Endothelial cell of umbilical vein (primary cell): ENCODE measurements around the gene CLNK.

Source experiments
- CTCF ChIP-seq, 2 donors: IDR thresholded peaks; 1 replicate in 1 of 2; 2 replicates in 1 of 2; pipeline ENCODE4 v1.5.1; 2011; ENCODE audit warnings: low read length in 2 of 2, mild to moderate bottlenecking in 2 of 2, moderate library complexity in 2 of 2, control low read depth in 1 of 2, inconsistent platforms in 1 of 2, low read depth in 1 of 2; ENCODE audit not compliant: insufficient read depth in 1 of 2; ENCODE audit errors: extremely low read depth in 1 of 2
- FOS ChIP-seq: IDR thresholded peaks from 2 replicates; pipeline ENCODE4 v1.6.1; 2011; ENCODE audit warnings: mild to moderate bottlenecking, low read length, moderate library complexity, borderline replicate concordance; ENCODE audit not compliant: insufficient read depth
- JUN ChIP-seq: IDR thresholded peaks from 2 replicates; pipeline ENCODE4 v1.6.1; 2011; ENCODE audit warnings: borderline replicate concordance, low read depth; ENCODE audit not compliant: insufficient read length, insufficient read depth
- MAX ChIP-seq: IDR thresholded peaks from 2 replicates; pipeline ENCODE4 v1.6.1; 2011; ENCODE audit not compliant: insufficient read depth, insufficient read length
- POLR2AphosphoS5 ChIP-seq: IDR thresholded peaks from 2 replicates; pipeline ENCODE4 v1.6.1; 2012; ENCODE audit warnings: low read depth, mild to moderate bottlenecking, control low read depth, low read length, moderate library complexity; ENCODE audit not compliant: insufficient read depth

GRCh38 chr4:10437735-10438134 lies 246.8 kb downstream of the CLNK start:
- TF ChIP-seq JUN (no peak), CTCF (IDR thresholded peaks at IDR 0.05; ENCODE audit: extremely low read depth in 1 of 2, insufficient read depth in 1 of 2, low read depth in 1 of 2, low read length in 2 of 2) (no peak), MAX (no peak), FOS (no peak), POLR2AphosphoS5 (no peak)
